PC-9 (cell line): ENCODE measurements around the gene FAXC.

Experiments used
- EZH2 ChIP-seq: fragments of 200-600 bp; sonication (generic); IDR thresholded peaks from 2 replicates; pipeline ENCODE4 v1.8.0; 2017; ENCODE audit warnings: antibody characterized with exemption, low read depth
- TF ChIP-seq, protein P1 (sequence below): fragments of 200-600 bp; sonication (generic); conservative IDR thresholded peaks from 2 replicates; pipeline ENCODE4 v1.6.1; 2017; ENCODE audit warnings: mixed run types, antibody characterized with exemption, mild to moderate bottlenecking, moderate library complexity

DNA sequence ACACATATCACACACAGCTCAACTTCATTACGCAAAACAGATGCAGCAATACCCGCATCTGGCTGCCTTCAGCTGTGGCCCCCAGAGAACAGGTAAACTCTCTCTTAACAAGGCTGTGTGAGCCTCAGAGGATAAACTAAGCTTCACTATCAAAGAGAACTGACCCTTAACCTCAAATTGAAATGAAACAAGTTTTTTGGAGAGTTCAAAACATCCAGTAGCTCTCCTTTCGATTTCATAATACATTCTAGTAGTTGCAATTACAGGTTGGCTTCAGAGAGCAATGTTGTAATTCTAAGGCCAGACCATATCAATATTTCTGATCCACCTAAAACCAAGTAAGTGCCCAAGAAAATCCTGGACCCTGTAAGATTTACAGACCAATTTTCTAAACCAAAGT lies 113.5 kb downstream of the FAXC start:
- TF ChIP-seq, protein P1, sequence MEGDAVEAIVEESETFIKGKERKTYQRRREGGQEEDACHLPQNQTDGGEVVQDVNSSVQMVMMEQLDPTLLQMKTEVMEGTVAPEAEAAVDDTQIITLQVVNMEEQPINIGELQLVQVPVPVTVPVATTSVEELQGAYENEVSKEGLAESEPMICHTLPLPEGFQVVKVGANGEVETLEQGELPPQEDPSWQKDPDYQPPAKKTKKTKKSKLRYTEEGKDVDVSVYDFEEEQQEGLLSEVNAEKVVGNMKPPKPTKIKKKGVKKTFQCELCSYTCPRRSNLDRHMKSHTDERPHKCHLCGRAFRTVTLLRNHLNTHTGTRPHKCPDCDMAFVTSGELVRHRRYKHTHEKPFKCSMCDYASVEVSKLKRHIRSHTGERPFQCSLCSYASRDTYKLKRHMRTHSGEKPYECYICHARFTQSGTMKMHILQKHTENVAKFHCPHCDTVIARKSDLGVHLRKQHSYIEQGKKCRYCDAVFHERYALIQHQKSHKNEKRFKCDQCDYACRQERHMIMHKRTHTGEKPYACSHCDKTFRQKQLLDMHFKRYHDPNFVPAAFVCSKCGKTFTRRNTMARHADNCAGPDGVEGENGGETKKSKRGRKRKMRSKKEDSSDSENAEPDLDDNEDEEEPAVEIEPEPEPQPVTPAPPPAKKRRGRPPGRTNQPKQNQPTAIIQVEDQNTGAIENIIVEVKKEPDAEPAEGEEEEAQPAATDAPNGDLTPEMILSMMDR: no peak
- no peak for TF ChIP-seq EZH2
